ENCODE data around the gene SPATC1L.

GRCh38 chr21:46180778-46181391, 3.4 kb downstream of the SPATC1L start:
- TF ChIP-seq CEBPB (IDR thresholded peaks at IDR 0.05) (no peak), SMC3 (IDR thresholded peaks at IDR 0.05) (no peak)
